ENCODE measurements around the gene KRTAP10-9. TPM values are rescaled to one million over a fixed set of nuclear protein-coding genes. Genes with fewer than 3 reads are reported as not detected.
"Not testable (repeated sequence)": the region's sequence is repeated elsewhere in the genome, so short reads cannot be mapped to it uniquely, and the experiment has no call there.

The KRTAP10-9 gene
- not detected in 2 replicates for total RNA-seq

- DNase-seq (ENCODE audit: low read depth, low spot score), result no peak
These were observed at the start of gene KRTAP10-9 for GRCh38 chr21:44626673-44627143. KRTAP10-9 (plus strand) TSS chr21:44627093; CDS start chr21:44627172, 79 bp downstream.

- no peak for DNase-seq (ENCODE audit: low read depth, low spot score)
These were observed 48.4 kb upstream of the KRTAP10-9 start for GRCh38 chr21:44578371-44579055.

GRCh38 chr21:44579056-44579832 lies 47.6 kb upstream of the KRTAP10-9 start:
- DNase-seq (ENCODE audit: low read depth, low spot score), result no peak

- no peak for DNase-seq (ENCODE audit: low read depth, low spot score)
These were observed 47.1 kb upstream of the KRTAP10-9 start for GRCh38 chr21:44579833-44580144.

- DNase-seq (ENCODE audit: low read depth, low spot score), result not testable (repeated sequence)
These were observed 46.6 kb upstream of the KRTAP10-9 start, which contains the start of gene KRTAP10-5 for GRCh38 chr21:44580231-44580821. KRTAP10-5 (minus strand) TSS chr21:44580604; CDS start chr21:44580578, 26 bp downstream.

GRCh38 chr21:44581158-44581557 lies 45.7 kb upstream of the KRTAP10-9 start:
- DNase-seq (ENCODE audit: low read depth, low spot score), result no peak

- no peak for DNase-seq (ENCODE audit: low read depth, low spot score)
These were observed 44.8 kb upstream of the KRTAP10-9 start for GRCh38 chr21:44582055-44582454.

- DNase-seq (ENCODE audit: low read depth, low spot score), result no peak
These were observed 43.6 kb upstream of the KRTAP10-9 start for GRCh38 chr21:44583089-44583799.

- no peak for DNase-seq (ENCODE audit: low read depth, low spot score)
These were observed 43.1 kb upstream of the KRTAP10-9 start for GRCh38 chr21:44583800-44584147.

- DNase-seq (ENCODE audit: low read depth, low spot score), result no peak
These were observed 41.0 kb upstream of the KRTAP10-9 start for GRCh38 chr21:44585892-44586291.

GRCh38 chr21:44589094-44589493 lies 37.8 kb upstream of the KRTAP10-9 start:
- DNase-seq (ENCODE audit: low read depth, low spot score), result no peak

GRCh38 chr21:44589586-44590305 lies 37.1 kb upstream of the KRTAP10-9 start:
- DNase-seq (ENCODE audit: low read depth, low spot score), result no peak

- no peak for DNase-seq (ENCODE audit: low read depth, low spot score)
These were observed 36.6 kb upstream of the KRTAP10-9 start for GRCh38 chr21:44590311-44590721.

- not testable (repeated sequence) for DNase-seq (ENCODE audit: low read depth, low spot score)
These were observed 35.7 kb upstream of the KRTAP10-9 start for GRCh38 chr21:44590897-44591800.

GRCh38 chr21:44591801-44592130 lies 35.1 kb upstream of the KRTAP10-9 start:
- DNase-seq (ENCODE audit: low read depth, low spot score), result not testable (repeated sequence)

GRCh38 chr21:44592446-44593311 lies 34.2 kb upstream of the KRTAP10-9 start, which contains the start of gene KRTAP10-6:
KRTAP10-6 (minus strand) TSS chr21:44592505; CDS start chr21:44592484, 21 bp downstream.
- no peak for DNase-seq (ENCODE audit: low read depth, low spot score)

GRCh38 chr21:44593598-44594405 lies 33.1 kb upstream of the KRTAP10-9 start:
- DNase-seq (ENCODE audit: low read depth, low spot score), result no peak

- no peak for DNase-seq (ENCODE audit: low read depth, low spot score)
These were observed 32.4 kb upstream of the KRTAP10-9 start for GRCh38 chr21:44594406-44594916.
